HG03135 (cell line): ENCODE results near the gene FLT3.
"Not testable (repeated sequence)": the region's sequence is repeated elsewhere in the genome, so short reads cannot be mapped to it uniquely, and the experiment has no call there.

ENCODE experiments used
- ATAC-seq: cut with Tn5 transposase; IDR thresholded peaks from one replicate; pipeline ENCODE4 v1.9.1; 2021; ENCODE audit warnings: mild to moderate bottlenecking, moderate library complexity; ENCODE audit not compliant: unreplicated experiment

The FLT3 gene

DNA sequence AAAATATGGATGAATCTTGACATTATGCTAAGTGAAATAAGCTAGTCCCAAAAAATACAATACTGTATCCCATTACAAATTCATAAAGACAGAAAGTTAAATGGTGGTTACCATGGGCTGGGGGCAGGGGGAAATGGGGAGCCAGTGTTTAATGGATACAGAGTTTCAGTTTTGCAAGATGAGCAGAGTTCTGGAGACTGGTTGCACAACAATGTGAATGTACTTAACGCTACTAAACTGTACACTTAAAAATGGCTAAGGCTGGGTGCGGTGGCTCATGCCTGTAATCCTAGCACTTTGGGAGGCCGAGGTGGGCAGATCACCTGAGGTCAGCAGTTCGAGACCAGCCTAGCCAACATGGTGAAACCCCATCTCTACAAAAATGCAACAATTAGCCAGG is 1.5 kb upstream of the FLT3 start:
- not testable (repeated sequence) for ATAC-seq

DNA sequence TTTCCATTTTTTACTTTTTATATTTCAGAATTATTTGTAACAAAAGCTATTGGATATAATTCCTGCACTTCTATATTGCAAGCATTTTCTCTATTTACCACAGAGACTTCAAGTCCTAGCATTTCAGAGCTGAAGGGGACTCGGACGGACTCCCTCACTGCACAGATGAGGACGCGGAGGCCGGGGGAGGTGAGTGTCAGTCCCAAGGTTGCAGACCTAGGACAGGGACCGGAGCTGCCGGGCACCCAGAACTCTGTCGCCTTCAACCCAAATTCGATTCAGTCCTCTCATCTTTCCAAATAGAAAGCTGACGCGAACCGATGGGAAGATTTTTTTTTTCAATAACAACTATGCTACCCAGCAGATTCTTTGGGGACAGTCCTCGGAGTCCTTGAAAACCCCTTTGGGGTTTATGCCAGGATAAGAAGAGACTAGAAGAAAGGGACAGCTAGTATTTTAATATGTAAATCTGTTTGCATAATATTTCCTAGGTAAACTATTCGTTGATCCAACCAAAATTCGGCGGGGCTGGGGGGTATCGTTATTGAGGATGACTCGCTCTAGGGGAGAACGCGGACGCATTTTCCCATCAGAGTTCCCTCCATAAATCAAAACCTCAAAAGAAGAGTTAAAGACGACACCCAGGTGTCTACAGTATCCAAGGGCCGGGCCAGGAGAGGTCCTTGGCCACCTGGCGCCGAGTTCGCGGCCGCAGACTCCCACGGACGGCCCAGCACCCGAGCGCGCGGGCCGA is 803 bp downstream of the FLT3 start:
- ATAC-seq, result no peak

DNA sequence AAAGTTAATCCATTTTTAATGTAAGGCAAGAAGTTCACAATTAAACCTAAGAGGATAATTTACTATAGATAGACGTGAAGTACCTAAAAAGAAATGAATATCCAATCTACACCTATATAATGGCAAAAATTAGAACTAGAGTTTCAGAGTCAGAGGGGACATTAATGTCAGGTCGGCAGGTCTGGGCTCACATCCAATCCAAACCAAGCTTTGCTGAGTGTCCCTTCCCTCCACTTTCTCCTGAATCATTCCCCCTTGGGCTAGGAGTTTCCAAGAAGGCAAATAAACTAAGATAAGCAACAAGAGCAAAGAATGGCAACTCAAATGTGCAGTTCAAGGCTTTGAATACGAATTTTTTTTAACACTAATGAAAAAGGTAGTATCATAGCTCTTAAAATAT is 2.9 kb downstream of the FLT3 start:
- ATAC-seq, result no peak

DNA sequence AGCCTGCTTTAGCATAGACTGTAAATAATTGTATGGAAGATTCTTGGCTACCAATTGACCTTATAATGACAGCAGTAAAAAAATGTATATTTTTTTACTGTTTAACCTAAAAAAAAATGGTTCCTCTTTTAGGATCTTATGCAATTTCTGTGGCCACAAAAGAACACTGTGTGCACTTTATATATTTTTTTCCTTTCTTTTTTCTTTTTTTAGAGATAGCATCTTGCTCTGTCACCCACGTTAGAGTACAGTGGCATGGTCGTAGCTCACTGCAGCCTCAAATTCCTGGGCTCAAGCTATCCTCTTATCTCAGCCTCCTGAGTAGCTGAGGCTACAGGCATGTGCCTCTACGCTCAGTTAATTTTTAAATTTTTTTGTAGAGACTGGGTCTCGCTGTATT is 6.1 kb downstream of the FLT3 start:
- no peak for ATAC-seq

DNA sequence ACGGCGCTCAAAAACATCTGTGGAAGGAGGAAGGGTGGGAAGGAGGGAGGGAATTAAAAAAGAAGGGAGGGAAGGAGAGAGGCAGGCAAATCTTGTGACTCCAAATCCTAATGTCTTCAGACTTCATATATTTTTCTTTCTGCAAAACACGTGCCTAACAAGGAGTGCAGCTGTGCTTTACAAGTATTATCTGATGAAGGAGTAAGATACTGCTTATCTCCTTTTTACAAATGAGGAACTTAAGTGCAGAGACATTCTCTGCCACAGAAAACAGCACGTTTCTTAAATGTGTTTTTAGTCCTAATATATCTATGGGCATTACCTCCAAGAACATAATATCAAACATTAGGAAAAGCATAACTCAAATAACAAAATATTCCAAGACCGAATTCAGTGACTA is 6.5 kb downstream of the FLT3 start:
- ATAC-seq, result no peak

DNA sequence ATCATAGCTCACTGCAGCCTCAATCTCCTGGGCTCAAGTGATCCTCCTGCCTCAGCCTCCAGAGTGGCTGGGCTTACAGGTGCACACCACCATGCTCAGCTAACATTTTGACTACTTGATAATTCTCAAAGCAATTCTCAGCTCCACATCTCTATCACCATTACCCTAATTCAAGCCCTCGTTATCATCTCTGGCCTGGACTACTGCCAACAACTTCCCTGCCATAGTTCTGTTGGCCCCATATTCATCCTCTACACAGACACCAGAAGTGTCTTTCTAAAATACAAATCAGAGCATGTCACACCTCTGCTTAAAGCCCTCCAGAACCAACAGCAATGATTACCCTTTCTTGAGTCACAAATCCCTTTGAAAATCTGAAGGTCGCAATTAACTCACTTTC is 7.9 kb downstream of the FLT3 start:
- ATAC-seq, result no peak

DNA sequence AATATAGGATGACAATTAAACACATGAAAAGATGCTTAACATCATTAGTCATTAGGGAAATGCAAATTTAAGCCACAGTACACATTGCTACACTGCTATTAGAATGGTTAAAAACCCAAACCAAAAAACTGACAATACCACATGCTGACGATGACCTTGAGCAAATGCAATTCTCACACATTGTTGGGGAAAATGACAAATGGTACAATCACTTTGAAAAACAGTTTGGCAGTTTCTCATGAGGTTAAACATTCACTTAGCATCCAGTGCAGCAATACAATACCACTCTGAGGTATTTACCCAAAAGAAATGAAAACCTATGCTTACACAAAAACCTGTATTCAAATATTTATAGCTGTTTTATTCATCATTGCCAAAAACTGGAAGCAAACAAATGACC is 11.3 kb downstream of the FLT3 start:
- no peak for ATAC-seq

DNA sequence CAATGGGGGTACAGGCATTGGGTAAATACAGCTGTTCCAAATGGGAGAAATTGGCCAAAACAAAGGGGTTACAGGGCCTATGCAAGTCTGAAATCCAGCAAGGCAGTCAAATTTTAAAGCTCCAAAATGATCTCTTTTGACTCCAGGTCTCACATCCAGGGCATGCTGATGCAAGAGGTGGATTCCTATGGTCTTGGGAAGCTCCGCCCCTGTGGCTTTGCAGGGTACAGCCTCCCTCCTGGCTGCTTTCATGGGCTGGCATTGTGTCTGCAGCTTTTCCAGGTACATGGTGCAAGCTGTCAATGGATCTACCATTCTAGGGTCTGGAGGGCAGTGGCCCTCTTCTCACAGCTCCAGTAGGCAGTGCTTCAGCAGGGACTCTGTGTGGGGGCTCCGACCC is 22.6 kb downstream of the FLT3 start:
- ATAC-seq, result not testable (repeated sequence)

DNA sequence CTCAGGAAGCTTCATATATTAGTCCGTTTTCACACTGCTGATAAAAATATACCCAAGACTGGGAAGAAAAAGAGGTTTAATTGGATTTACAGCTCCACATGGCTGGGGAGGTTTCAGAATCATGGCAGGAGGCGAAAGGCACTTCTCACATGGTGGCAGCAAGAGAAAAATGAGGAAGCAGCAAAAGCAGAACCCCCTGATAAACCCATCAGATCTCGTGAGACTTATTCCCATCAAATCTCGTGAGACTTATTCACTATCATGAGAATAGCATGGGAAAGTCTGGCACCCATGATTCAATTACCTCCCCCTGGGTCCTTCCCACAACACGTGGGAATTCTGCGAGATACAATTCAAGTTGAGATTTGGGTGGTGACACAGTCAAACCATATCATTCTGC is 23.1 kb downstream of the FLT3 start:
- no peak for ATAC-seq

DNA sequence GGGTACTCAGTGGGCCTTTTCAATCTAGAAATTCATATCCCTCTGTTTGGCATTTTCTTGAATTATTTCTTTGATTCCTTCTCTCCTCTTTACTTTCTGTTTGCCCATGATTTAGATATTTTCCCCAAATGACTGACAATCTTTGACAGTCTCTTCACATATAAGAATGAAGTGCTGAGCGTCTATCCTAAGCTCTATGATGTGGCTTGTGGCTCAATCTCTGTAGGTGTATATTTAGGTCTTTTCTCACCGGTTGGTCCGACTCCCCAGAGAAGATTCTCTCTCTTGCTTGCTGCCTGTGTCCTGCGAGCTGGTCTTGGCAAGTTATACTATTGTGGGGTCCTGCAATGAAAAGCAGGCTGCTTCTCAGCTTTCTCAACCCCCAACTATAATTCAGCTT is 29.0 kb downstream of the FLT3 start:
- no peak for ATAC-seq

DNA sequence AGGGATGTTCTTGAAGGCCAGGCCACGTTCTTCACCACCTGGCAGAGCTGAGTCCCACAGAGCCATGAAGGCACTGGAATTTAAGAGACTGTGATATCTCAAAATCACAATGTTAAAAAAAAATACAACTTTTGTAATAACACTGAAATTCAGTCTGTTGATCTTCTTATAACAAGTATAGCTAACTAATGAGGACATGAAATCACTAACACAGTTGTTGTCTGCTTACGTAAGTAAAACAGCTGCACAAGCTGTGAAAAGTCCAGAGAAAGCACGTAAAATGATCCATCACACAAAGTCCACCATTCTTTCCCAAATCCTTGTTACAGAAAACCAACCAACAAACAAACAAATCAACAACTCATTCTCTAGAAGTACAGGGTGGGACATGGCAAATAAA is 32.9 kb downstream of the FLT3 start:
- no peak for ATAC-seq

DNA sequence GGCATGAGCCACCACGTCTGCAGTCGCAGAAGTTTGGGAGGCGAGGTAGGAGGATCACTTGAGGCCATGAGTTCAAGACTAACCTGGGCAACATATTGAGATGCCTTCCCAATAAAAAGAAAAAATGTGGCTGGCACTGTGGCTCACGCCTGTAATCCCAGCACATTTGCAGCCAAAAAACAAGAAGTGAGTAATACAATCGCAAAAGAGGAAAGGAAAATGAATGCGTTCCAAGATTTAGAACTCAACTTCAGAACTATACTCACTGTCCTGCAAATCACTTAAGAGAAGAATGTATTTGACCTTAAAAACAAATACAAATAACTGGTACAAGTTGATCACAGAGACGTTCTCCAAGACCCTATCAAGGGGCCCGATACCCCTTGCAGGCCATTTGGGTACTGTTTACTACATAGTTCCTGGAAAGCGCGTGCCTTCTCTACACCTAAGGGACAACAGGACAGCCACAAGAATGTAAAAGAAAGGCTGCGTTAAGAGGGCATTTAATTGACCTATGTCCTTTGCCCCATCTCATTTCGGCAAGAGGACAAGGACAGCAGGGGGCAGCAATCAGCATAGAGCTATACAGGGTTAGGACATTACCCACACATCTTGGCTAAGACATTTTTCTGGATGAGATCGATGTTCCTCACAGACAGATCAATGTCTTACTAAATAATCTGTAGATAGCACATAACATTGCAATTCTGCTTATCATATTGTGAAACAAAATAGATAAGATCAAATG is 41.3 kb downstream of the FLT3 start:
- ATAC-seq, result no peak

DNA sequence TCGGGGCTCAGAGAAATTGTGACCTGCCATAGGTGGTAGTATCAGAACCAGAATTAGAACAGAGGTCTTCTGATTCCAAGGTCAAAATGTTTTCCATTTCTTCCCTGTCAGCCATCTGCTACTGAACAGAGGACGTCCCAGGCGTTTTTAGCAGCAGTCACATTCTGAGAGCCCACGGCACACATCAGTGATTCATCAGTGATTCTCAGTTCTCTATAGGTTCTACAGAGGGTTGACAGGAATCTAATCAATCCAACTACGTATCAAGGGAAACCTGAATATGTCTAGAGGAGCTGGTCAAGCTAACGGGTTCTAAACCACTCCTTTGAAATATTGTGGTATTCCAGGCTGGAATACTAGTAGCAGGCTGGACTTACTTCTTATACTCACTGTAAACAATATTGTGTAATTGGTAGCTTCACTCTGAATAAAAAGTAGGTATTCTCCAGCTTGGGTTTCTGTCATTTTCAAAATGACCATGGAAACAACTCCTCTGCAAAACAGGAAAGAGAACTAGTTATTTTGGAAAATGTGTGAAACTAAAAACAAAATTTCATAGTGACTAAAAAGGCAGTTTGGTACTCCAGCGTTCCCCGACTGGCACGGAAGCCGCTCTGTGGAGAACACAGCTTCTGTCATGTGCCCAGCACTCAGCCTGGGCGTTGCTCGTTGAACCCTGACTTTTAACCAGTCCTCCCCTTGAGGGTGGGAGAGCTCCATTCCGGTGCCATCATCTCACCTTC is 43.2 kb downstream of the FLT3 start:
- ATAC-seq, result no peak

DNA sequence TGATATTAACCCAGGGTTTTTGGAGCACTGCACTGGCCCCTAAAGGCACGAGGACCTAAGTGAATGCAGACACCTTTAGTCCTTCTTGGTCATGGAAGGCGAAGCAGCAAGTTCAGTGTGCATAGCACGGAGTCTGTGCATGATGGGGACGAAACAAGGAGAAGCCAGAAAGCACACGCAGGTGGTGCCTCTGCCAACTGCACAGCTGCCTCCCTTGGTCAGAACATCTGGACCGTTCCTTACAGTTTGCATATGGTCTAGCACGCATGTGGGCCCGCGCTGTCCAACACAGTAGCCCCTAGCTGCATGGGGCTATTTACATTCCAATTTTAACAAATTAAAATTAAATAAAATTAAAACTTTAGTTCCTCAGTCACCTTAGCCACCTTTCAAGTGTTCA is 44.0 kb downstream of the FLT3 start:
- ATAC-seq, result no peak

DNA sequence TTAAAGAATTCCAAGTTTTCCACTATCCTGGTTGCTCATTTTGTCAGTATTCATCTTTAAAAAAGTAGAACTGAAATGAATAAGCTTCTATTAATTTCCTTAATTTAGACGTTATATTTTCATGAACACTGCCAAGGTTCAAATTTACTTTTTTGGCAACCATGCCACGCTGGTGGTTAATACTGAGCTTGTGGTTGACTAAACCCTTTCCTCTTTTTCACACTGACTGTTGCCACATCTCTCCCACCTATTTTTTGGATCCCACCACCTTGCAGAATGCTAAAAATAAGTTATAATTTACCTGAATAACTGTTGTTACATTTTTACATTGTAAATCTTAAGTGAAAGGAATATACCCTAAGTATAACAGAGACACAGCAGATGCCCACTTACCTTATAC is 45.0 kb downstream of the FLT3 start:
- no peak for ATAC-seq

DNA sequence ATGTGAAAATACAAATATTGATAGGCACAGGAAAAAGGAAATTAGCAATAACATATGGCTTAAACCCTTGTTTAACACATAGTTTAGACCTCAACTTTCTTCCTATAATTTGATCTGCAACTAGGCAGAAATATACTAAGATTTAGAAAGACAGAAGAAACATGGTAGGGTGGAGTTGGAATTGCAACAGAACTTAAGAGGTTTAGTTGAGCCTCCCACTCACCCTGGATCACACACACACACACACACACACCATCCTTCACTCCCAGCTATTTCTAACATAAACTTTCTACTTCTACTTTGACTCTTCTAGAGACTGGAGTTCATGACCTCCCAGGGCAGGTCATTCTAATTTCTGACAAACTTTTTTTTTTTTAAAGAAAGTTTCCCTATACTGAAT is 47.4 kb downstream of the FLT3 start:
- no peak for ATAC-seq

DNA sequence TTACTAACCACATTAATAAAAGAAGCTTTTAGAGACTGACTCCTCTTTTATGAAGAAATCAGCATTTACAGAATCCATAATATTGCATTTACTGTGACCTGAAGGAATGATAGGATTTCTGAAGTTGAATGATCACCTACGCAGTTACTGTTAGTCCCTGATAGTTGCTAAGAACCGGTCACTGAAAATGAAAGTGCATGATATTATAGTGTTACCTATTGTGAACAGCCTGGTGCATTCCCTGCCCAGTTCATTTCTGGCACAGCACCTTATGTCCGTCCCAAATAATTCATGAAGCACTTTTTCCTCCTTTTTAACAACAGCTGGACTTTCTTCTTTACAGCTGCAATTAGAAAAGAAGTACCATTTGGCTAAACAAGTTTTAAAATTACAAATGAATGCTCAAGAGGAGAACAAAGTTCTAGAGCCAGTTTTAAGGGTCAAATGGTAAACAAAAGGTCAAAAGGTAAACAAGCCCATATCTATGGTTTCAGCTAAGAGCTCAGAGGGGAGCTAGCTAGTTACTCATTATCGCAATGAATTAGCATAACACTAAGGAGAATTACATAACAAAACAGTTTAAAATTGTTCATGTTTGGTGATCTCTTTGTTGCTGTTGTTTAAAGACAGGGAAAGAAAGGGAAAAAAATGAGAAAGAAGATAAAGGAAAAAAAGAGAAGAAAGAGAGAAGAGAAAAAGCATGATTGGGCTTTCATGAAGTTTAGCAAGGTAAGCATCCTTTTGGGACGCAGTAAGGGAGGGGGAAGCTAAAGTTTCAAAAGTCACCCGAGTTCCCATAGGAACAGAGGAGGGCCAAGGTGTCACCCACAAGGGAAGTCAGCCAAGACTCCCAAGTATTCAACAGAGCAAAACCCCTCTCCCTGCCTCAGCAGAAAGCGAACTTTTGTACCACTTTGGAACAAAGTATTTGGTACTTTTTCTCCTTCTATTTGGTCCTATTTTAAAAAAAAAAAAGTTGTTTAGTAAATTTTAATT is 50.2 kb downstream of the FLT3 start:
- peak; percentile 53 for ATAC-seq

DNA sequence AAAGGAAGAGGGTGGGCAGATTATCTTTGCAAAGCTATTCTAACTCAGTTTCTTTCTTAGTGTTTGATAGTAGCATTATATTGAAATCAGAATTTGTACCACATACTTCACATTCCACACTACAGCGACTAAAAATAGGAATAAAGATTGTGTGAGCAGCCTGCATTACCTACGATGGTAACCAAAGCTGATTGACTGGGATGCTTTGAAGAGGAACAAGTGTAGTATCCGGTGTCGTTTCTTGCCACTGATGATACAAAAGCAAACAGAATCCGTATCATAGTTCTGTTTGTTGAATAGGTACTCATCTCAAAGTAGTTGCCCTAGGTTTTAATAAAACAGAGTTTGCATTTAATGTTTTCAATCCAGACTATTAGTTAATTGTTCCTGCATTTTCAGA is 51.2 kb downstream of the FLT3 start:
- no peak for ATAC-seq

DNA sequence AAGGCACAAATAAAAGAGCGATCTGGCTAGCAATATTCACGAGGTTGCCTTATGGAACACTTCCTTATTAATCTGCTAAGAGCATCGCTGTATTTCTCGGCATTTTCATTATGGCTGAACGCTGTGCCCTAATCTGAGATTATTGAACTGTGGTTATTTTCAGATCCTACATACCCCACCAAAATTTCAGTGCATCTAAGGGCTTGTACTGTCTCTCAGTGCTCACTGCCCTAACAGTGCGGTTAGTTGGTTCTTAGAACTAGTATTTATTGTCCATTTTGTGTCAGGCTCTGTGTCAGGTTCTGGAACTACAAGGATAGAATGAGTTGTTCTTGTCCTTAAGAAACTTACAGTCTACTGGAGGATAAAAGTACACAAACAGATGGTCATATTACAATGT is 51.6 kb downstream of the FLT3 start:
- no peak for ATAC-seq

DNA sequence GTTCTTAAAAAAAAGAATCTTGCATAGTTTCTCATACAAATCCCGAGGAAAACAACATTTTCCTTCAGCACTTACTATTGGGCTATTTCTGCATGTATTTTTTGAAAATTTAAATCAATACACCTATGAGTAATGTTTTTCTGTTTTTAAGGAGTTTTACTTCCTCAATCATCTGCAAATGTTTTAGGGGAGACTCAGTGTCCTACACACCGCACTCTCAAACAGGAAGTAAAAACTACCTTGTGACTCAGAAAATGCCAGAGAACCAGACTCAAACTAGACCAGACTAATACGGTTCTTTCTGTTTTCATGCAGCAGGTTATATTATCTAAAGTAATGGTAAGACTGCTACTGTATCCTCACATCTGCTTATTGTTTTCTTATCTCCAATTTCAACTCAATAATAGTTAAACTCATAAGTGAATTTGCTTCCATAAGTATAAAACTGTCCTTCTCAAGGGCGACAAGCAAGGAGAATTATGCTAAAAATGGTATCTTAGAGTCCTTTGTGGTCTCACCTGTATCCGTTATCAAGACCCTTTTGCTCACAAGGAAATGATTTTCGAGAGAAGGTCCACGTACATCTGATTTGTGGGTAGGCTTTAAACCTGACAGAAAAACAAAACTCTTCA is 52.5 kb downstream of the FLT3 start:
- ATAC-seq, result peak; percentile 90
